Stimulated activated naive B cell treated with anti-CD40 and anti-IgM and Interleukin-4, amounts not matched to agents 10 μg/mL and 1 μg/mL and 100 μg/mL, for 72 hours (primary cell): ENCODE measurements around the gene APP.
"Not testable (repeated sequence)": the region's sequence is repeated elsewhere in the genome, so short reads cannot be mapped to it uniquely, and the experiment has no call there.

ENCODE experiments used
- ATAC-seq, 2 donors: fragments of 150-1000 bp; cut with Tn5 transposase; replicated peaks; 2 replicates each; pipeline ENCODE4 v1.10.0; 2021; ENCODE audit warnings: moderate library complexity in 1 of 2
- DNase-seq: peaks from one replicate; pipeline ENCODE4 v3.0.0; 2021
- H3K27ac Mint-ChIP-seq: one replicate; pipeline ENCODE4 v1.8.0; 2022; ENCODE audit warnings: mild to moderate bottlenecking, mixed read lengths
- H3K27me3 Mint-ChIP-seq, 2 donors: one replicate each; pipeline ENCODE4 v1.8.0; 2022; ENCODE audit warnings: mixed read lengths in 2 of 2
- H3K36me3 Mint-ChIP-seq, 2 donors: one replicate each; pipeline ENCODE4 v1.8.0; 2022; ENCODE audit warnings: mixed read lengths in 2 of 2, mild to moderate bottlenecking in 1 of 2
- H3K4me1 Mint-ChIP-seq, 2 donors: one replicate each; pipeline ENCODE4 v1.8.0; 2022; ENCODE audit warnings: mixed read lengths in 2 of 2, mild to moderate bottlenecking in 1 of 2
- H3K4me3 Mint-ChIP-seq, 2 donors: one replicate each; pipeline ENCODE4 v1.8.0; 2022; ENCODE audit warnings: mild to moderate bottlenecking in 2 of 2, mixed read lengths in 2 of 2, moderate library complexity in 1 of 2
- H3K9me3 Mint-ChIP-seq, 2 donors: one replicate each; pipeline ENCODE4 v1.8.0; 2022; ENCODE audit warnings: mixed read lengths in 2 of 2, mild to moderate bottlenecking in 1 of 2

The APP gene

GRCh38 chr21:26091480-26092018 lies 79.0 kb downstream of the APP start:
- H3K36me3 Mint-ChIP-seq = peaks cover 8 to 17% of the 10 kb centered on the region in 2 donors

GRCh38 chr21:26089730-26090129 lies 80.8 kb downstream of the APP start:
- Mint-ChIP-seq H3K27me3 (no peaks in the 10 kb centered on the region), H3K9me3 (no peaks in the 10 kb centered on the region), H3K4me3 (no peak overlapping the region), H3K27ac (no peak overlapping the region), H3K36me3 (peaks cover 2 to 22% of the 10 kb centered on the region in 2 donors), H3K4me1 (peaks cover 7 to 8% of the 10 kb centered on the region in 2 donors)
- no peak for DNase-seq
- no peak for ATAC-seq

More at GRCh38 chr21:26091480-26092018, 79.0 kb downstream of the APP start:
- no peaks in the 10 kb centered on the region for H3K27me3 Mint-ChIP-seq
- no peak overlapping the region for H3K4me3 Mint-ChIP-seq
- H3K4me1 Mint-ChIP-seq = peaks cover 7 to 8% of the 10 kb centered on the region in 2 donors
- H3K27ac Mint-ChIP-seq = no peak overlapping the region
- DNase-seq (no peak), ATAC-seq (no peak)
- H3K9me3 Mint-ChIP-seq = no peaks in the 10 kb centered on the region

DNA sequence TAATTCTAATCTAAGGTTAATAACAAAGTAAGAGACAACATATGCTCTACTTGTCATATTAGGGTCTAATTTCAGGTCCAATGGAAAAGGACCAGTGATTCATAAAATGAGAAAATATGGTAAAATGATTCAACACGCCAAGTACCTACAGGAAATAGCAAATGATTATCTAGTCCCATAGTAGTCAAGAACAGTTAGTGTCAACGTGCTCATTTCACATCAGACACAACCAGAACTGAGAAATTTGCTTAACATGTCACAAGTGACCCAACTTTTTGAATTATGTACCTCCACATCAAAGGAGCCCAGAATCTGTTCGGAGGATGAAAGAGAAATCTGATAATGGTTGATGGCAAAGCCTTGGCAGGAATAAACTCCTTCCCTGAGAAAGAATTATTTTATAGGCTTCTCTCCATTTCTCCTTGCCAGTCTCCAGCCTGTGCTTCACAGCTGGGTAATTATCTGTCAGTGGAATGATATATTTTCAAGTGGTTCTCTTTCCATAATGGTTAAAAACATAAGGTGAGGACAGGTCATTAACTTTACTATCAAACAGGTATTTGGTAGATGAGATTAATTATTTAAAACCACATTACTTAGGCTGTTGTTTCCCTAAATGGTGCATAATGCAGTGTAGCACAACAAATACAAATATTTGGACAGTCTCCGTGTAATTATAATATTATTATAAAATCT lies 83.2 kb downstream of the APP start:
- no peak overlapping the region for H3K27ac Mint-ChIP-seq
- H3K27me3 Mint-ChIP-seq = no peaks in the 10 kb centered on the region

DNA sequence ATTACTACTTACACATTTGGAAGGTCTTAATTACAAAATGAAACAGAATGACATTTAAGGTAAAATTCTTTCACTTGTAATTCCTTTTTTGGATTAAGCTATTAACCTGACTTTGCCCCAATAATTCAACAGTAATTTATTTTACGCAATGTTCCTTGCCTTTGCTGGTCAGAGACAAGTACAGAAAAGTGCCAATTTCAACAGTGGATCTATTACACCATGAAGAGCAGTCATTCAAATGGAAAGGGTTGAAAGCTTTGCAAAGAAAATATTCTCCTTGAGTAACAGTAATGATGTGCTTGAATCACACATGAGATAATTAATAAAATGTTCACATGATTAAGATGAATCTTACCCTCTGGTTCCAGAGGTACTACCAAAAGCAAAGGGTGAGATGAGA lies 84.7 kb downstream of the APP start:
- H3K4me3 Mint-ChIP-seq = no peak overlapping the region
- H3K9me3 Mint-ChIP-seq = no peaks in the 10 kb centered on the region
- H3K36me3 Mint-ChIP-seq = peaks cover 15 to 24% of the 10 kb centered on the region in 2 donors
- no peak for DNase-seq
- no peak overlapping the region for H3K27ac Mint-ChIP-seq
- H3K27me3 Mint-ChIP-seq = no peaks in the 10 kb centered on the region
- ATAC-seq = no peak
- H3K4me1 Mint-ChIP-seq = peaks cover 7 to 21% of the 10 kb centered on the region in 2 donors

More for the DNA sequence above, 83.2 kb downstream of the APP start:
- H3K9me3 Mint-ChIP-seq = no peaks in the 10 kb centered on the region
- no peak overlapping the region for H3K4me3 Mint-ChIP-seq
- peaks cover 11 to 20% of the 10 kb centered on the region in 2 donors for H3K4me1 Mint-ChIP-seq
- peaks cover 9 to 27% of the 10 kb centered on the region in 2 donors for H3K36me3 Mint-ChIP-seq
- DNase-seq (no peak), ATAC-seq (no peak)

- Mint-ChIP-seq H3K9me3 (no peaks in the 10 kb centered on the region), H3K4me1 (peaks cover 7 to 21% of the 10 kb centered on the region in 2 donors), H3K27me3 (no peaks in the 10 kb centered on the region), H3K27ac (no peak overlapping the region), H3K36me3 (peaks cover 15 to 24% of the 10 kb centered on the region in 2 donors), H3K4me3 (no peak overlapping the region)
- DNase-seq (no peak), ATAC-seq (no peak)
Observed at GRCh38 chr21:26085127-26085526, 85.4 kb downstream of the APP start.

GRCh38 chr21:26082549-26082948 lies 88.0 kb downstream of the APP start:
- Mint-ChIP-seq H3K9me3 (no peaks in the 10 kb centered on the region), H3K27ac (no peak overlapping the region), H3K27me3 (no peaks in the 10 kb centered on the region), H3K4me3 (no peak overlapping the region), H3K4me1 (peaks cover 7 to 21% of the 10 kb centered on the region in 2 donors), H3K36me3 (peaks cover 14 to 18% of the 10 kb centered on the region in 2 donors)
- ATAC-seq (no peak), DNase-seq (no peak)

- not testable (repeated sequence) for H3K27me3 Mint-ChIP-seq, ATAC-seq, DNase-seq, H3K27ac Mint-ChIP-seq, H3K4me3 Mint-ChIP-seq, H3K9me3 Mint-ChIP-seq
- Mint-ChIP-seq H3K4me1 (peaks cover 7 to 14% of the 10 kb centered on the region in 2 donors), H3K36me3 (peaks cover 17 to 22% of the 10 kb centered on the region in 2 donors)
Observed at GRCh38 chr21:26081175-26081760, 89.3 kb downstream of the APP start.

DNA sequence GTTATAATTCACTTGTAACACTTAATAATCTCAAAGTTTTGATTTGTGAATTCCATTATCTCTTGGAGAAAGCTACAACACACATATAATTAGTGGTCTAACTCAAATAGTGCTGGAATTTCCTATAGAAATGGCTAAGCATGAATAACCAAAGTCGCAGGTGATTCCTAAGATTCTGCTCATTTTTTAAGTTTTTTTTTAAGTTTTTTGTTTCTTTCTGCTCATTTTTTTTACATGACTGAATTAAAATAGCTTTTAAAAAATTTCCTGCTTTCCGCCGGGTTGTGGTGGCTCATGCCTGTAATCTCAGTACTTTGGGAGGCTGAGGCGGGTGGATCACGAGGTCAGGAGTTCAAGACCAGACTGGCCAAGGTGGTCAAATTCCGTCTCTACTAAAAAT lies 90.4 kb downstream of the APP start:
- Mint-ChIP-seq H3K4me3 (no peak overlapping the region), H3K9me3 (no peaks in the 10 kb centered on the region), H3K36me3 (peaks cover 19 to 20% of the 10 kb centered on the region in 2 donors), H3K4me1 (peaks cover 5 to 14% of the 10 kb centered on the region in 2 donors), H3K27me3 (no peaks in the 10 kb centered on the region), H3K27ac (no peak overlapping the region)
- DNase-seq (no peak), ATAC-seq (no peak)

GRCh38 chr21:26079366-26079765 lies 91.2 kb downstream of the APP start:
- Mint-ChIP-seq H3K27me3 (no peaks in the 10 kb centered on the region), H3K4me1 (peaks cover 5 to 14% of the 10 kb centered on the region in 2 donors), H3K9me3 (no peaks in the 10 kb centered on the region), H3K27ac (no peak overlapping the region), H3K4me3 (no peak overlapping the region), H3K36me3 (peaks cover 14 to 16% of the 10 kb centered on the region in 2 donors)
- ATAC-seq (no peak), DNase-seq (no peak)

- no peak overlapping the region for H3K4me3 Mint-ChIP-seq
- ATAC-seq (no peak), DNase-seq (no peak)
- H3K36me3 Mint-ChIP-seq = peaks cover 11 to 14% of the 10 kb centered on the region in 2 donors
- H3K9me3 Mint-ChIP-seq = no peaks in the 10 kb centered on the region
- peaks cover 2 to 5% of the 10 kb centered on the region in 2 donors for H3K4me1 Mint-ChIP-seq
- H3K27me3 Mint-ChIP-seq = no peaks in the 10 kb centered on the region
- no peak overlapping the region for H3K27ac Mint-ChIP-seq
Observed at GRCh38 chr21:26077521-26077920, 93.0 kb downstream of the APP start.

DNA sequence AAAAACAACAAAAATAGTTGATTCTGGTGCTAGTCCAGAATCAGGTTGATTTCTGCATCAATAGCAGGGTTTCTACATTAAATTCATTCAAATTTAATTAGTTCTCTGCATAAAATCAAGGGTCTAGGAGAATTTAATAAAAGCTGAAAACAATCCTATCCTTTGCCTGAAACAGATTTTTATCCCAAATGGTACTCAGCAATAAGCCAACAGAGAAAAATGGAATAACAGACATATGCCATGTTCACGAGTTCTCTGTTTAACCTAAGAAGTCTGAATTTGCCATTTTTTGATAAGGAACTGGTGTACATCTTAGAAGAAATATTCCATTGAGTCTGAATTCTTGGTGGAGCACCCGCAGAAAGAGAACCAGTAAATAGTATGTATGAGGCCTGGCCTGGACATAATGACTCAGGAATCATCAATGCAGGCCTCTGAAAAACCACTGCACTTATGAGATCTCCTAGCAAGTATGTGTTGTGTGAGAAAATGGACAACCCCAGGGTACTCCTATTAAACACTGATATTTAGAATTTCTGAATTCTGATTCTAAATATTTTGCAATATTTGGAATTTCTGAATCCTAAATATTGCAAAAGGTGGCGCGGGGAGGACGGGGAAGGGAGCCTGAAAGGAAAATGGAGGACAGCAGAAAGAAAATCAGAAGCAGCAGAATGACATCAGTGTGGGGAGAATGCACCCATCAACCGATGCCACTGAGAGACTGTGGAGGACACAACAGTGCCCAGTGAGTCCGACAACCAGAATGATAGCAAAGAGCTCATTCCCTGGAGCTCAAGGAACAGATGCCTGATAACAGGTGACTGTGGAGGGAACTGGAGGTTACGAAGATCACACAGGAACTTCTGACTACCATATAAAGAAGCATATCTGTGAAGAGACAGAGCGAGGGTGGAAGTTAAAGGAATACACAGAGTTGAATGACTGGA lies 97.6 kb downstream of the APP start:
- ATAC-seq (no peak), DNase-seq (no peak)
- Mint-ChIP-seq H3K4me3 (no peak overlapping the region), H3K27ac (no peak overlapping the region), H3K9me3 (no peaks in the 10 kb centered on the region), H3K36me3 (peaks cover 7 to 8% of the 10 kb centered on the region in 2 donors), H3K4me1 (peaks cover 25 to 35% of the 10 kb centered on the region in 2 donors), H3K27me3 (no peaks in the 10 kb centered on the region)

DNA sequence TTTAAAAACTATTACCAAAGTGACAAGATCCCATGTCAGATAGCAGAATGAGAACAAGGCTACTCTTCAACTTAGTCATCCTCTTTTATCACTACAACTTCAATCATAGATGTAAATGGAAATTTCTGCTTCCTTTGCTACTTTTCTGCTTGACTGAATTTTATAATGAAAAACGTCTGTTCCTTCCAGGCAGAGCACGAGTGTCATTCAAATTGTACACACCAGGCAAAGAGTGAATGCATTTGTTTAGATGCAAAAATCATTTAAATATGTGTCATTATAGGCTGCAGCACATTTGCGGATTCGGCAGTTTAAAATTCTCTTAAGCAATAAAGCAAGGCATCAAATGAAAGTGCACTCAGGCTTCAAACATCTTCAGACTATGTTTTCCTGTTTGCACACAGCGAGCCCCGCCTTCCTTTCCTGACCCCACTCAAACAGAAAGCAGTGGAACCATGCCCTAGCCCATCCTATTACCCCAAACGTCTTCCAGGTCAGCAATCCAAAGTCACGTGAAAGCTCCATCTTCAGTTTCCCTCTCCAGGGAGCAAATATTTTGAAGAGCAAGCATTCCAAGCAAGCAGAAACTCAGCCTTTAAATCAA lies 99.6 kb downstream of the APP start:
- peak overlapping the region; percentile 74 to 85 for H3K4me3 Mint-ChIP-seq

GRCh38 chr21:26070121-26070520 lies 100.4 kb downstream of the APP start:
- no peaks in the 10 kb centered on the region for H3K9me3 Mint-ChIP-seq
- H3K27ac Mint-ChIP-seq = no peak overlapping the region
- DNase-seq = no peak
- H3K36me3 Mint-ChIP-seq = peaks cover 0 to 3% of the 10 kb centered on the region in 2 donors
- H3K27me3 Mint-ChIP-seq = no peaks in the 10 kb centered on the region
- ATAC-seq = no peak
- H3K4me3 Mint-ChIP-seq = no peak overlapping the region
- peaks cover 26 to 46% of the 10 kb centered on the region in 2 donors for H3K4me1 Mint-ChIP-seq

More for the DNA sequence above, 99.6 kb downstream of the APP start:
- H3K36me3 Mint-ChIP-seq = peaks cover 0 to 3% of the 10 kb centered on the region in 2 donors
- H3K27me3 Mint-ChIP-seq = no peaks in the 10 kb centered on the region
- ATAC-seq (peak; percentile 60 to 68), DNase-seq (no peak)
- H3K4me1 Mint-ChIP-seq = peaks cover 26 to 42% of the 10 kb centered on the region in 2 donors
- no peaks in the 10 kb centered on the region for H3K9me3 Mint-ChIP-seq
- H3K27ac Mint-ChIP-seq = peak overlapping the region; percentile 95

- no peak for DNase-seq
- Mint-ChIP-seq H3K4me1 (peaks cover 26 to 46% of the 10 kb centered on the region in 2 donors), H3K4me3 (no peak overlapping the region), H3K27me3 (no peaks in the 10 kb centered on the region), H3K36me3 (peaks cover 2 to 3% of the 10 kb centered on the region in 2 donors), H3K9me3 (no peaks in the 10 kb centered on the region), H3K27ac (no peak overlapping the region)
- ATAC-seq = no peak
Observed at GRCh38 chr21:26068776-26069175, 101.8 kb downstream of the APP start.
